SKM-1 (cell line): ENCODE data around the gene CCDC33.

Source experiments
- DNase-seq: peaks from one replicate; lab custom pipeline; 2025; ENCODE audit not compliant: unreplicated experiment; lab: John Stamatoyannopoulos, UW

Gene CCDC33

GRCh38 chr15:74258456-74259291 lies 22.5 kb downstream of the CCDC33 start:
- no peak for DNase-seq

DNA sequence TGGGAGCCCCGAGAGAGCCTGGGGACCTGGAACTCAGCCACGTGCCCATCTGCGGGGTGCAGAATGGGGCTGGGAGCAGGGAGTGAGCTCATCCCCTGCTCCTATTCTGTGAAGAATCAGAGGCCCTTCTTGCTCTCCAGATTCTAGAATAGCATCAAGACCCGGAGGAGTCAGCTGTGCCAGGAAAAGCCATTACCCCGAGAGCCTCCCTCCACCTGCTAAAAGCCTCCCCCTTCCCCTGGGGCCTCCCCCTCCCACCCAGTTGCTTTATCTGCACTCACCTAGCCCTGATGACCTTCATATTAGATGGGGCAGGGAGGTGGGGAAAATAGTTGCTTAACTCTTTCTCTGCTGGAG lies 23.1 kb downstream of the CCDC33 start:
- DNase-seq = no peak

GRCh38 chr15:74259821-74260607 lies 23.9 kb downstream of the CCDC33 start:
- no peak for DNase-seq

GRCh38 chr15:74261041-74261440 lies 24.9 kb downstream of the CCDC33 start:
- DNase-seq = no peak

DNA sequence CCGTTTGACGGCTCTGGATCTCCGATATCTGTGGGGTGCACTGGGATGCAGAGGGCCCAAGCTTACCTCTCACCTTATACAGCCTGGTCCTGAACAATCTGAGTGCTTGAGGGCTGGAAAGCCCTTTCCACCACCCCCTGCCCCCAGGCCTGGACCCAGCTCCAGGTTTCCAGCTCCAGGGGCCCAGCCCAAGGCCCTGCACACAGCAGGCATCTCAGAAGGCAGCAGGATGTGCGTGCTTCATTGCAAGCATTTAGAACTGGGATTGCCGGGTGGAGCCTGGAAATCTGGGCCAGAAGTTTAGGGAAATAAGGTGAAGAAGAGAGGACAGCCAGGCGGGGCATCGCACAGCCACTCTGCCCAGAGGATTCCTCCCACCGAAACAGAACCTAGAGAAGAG lies 25.6 kb downstream of the CCDC33 start:
- no peak for DNase-seq

GRCh38 chr15:74262151-74262550 lies 26.0 kb downstream of the CCDC33 start:
- DNase-seq = no peak

DNA sequence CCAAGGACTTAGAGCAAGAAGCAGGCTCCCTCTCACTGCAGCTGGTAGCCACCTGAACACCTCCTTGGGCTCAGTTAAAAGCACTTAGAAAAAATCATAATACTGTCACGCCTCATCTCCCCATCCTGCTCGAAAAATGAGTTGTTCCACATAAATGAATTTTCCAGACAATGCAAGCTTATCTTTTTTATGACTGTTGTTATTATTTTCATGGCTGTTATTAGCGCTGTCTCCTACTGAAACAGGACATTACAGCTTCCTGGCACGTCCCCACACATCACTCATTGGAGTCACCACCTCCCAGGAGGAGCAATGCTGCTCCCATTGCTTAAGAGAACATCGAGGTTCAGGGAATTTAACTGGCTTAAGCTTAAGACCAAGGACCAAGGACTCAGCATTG lies 26.5 kb downstream of the CCDC33 start:
- no peak for DNase-seq

DNA sequence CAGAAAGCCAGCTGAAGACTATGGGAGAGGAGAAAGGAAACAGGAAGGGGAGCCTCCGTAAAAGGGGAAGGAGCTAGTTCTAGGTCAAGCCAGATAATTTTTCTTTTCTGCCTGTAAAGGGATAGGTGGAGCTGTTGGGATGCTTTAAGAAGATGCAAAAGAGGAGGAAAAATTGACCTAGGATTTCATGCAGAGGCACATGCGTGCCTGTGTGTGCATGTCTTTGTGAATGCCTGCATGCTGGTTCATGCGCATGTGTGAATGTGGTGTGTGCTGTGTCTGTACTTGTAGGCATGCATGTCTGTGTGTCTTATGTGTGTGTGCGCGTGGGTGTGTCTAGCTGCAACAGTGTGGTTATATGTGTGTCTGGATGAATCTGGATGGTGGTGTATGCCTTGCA lies 27.3 kb downstream of the CCDC33 start:
- DNase-seq = no peak

- DNase-seq = no peak
These were observed 28.0 kb downstream of the CCDC33 start for GRCh38 chr15:74264081-74264501.

DNA sequence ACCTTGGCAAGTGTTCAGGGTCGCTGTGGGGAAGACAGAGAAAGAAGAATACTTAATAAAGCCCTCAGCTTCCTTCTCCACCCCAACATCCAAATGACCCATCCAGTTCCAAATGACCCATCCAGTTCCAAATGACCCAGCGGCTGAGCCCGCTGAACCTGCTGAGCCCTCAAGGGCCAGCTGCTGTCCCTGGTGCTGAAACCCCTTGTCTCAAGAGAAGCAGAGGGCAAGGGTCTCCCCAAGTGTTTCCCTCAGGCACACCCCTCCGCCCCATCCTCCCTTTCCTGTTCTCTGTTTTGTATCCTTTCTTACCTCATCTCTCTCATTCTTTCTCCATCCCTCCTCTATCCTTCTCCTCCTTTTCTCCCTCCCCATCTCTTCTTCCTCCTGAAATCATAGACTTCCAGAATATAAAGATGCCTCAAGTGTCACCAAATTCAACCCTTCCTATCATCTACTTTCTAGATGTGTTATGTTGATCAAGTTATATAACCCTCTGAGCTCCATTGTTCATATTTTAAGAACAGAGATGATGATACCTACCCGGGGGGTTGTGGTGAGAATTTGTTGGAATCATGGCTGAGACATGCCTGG lies 29.0 kb downstream of the CCDC33 start:
- no peak for DNase-seq

- DNase-seq = no peak
These were observed 31.9 kb downstream of the CCDC33 start for GRCh38 chr15:74268020-74268419.

- no peak for DNase-seq
These were observed 33.4 kb downstream of the CCDC33 start for GRCh38 chr15:74269362-74270035.

GRCh38 chr15:74270155-74270554 lies 34.0 kb downstream of the CCDC33 start:
- no peak for DNase-seq

GRCh38 chr15:74270854-74271520 lies 34.9 kb downstream of the CCDC33 start:
- no peak for DNase-seq

DNA sequence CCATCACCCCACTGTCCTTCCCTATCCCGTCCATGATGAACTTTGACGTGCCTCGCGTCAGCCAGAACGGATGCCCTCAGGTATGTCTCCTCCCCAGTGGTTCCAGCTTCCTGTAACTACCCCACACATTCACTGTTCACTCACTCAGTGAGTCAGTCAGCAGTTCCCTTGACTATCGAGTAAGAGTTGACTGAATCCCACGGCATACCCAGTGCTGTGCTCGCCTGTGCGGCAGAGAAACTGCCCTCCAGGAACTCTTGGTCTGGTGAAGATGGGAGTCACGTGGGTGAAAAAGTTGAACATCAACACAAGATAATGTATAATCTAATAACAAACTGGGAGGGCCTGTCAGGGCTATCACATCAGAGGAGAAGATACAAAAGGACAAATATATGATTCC lies 36.7 kb downstream of the CCDC33 start:
- DNase-seq = no peak

- DNase-seq = no peak
These were observed 38.4 kb downstream of the CCDC33 start for GRCh38 chr15:74274470-74275038.

DNA sequence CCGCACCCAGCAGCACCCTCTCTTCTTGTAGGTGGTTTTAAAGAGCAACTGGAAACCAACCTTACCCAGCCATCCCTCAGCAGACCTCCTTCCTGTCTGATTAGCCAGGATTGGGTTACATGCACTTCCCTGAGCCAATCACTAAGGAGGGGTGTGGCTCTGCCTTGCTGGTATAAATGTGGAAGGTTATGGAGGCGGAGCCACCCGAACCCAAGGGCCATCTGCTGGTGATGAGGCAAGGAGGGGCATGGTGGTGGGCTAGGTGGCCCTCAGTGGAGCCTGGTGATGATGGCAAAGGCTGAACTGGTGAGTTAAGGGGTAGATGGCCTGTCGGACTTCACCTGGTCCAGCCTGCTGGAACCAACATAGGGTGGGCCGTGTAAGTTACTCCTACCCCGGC lies 39.8 kb downstream of the CCDC33 start:
- DNase-seq = no peak

DNA sequence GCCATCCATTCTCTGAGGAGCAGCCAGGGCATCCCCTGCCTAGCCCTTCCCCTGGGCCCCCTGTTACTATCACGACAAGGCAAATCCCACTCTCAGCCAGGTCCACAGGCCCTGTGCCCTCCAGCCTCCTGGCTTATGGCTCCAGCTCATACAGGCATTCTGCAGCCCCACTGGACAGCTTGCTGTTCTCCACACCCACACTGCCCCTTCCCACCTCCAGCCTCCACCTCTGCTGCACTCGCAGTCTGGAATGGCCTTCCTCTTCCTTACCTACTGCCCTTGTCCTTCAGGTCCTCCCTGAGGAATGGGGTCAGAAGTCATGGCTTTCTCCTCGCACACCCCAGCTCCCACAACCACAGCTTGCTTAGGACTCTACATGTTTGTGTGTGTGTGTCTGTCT lies 40.4 kb downstream of the CCDC33 start:
- no peak for DNase-seq

GRCh38 chr15:74277242-74277810 lies 41.2 kb downstream of the CCDC33 start:
- DNase-seq = no peak

DNA sequence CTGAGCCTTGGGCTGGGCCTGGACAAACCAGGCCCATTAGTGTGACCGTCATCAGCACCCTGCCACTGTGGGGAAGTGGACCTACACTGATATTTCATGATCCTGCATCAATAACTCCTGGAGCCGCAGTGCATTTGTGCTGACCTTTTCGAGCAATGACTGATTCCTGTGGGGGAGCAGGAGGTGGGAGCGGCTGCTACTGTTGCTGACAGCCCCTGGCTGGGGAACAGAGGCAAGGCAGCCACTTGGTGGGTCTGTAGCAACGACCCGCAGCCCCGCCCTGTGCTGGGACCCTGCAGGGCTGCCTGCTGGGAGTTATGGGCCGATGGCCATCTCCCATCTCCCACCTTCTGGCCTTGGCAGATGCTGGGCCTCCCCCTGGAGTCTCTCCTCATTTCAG lies 42.1 kb downstream of the CCDC33 start:
- DNase-seq = no peak
